Tibial artery (tissue), 4 donors: Measurements from ENCODE around the gene THSD1.

ENCODE experiments used
- DNase-seq, 2 donors: peaks; one replicate each; pipeline ENCODE4 v3.0.0-alpha.2; 2019
- H3K27ac ChIP-seq, 2 donors: fragments of 200-600 bp; sonication (generic) in 1 of 2; 1 replicate in 1 of 2; 2 replicates in 1 of 2; pipeline ENCODE4 v1.5.1; 2018 to 2019; ENCODE audit warnings: mild to moderate bottlenecking in 1 of 2
- H3K27me3 ChIP-seq, 2 donors: fragments of 200-600 bp; sonication (generic) in 1 of 2; one replicate each; pipeline versions ENCODE4 v1.5.1 to v1.6.0; 2016 to 2019
- H3K36me3 ChIP-seq, 3 donors: fragments of 200-600 bp; sonication (generic) in 2 of 3; one replicate each; pipeline ENCODE4 v1.5.1; 2016 to 2019; ENCODE audit warnings: mild to moderate bottlenecking in 2 of 3
- H3K4me1 ChIP-seq, 4 donors: fragments of 200-600 bp; sonication (generic) in 2 of 4; 1 replicate in 3 of 4; 2 replicates in 1 of 4; pipeline ENCODE4 v1.5.1; 2016 to 2019
- H3K4me3 ChIP-seq, 2 donors: fragments of 200-600 bp; sonication (generic) in 1 of 2; 1 replicate in 1 of 2; 2 replicates in 1 of 2; pipeline ENCODE4 v1.5.1; 2018 to 2019; ENCODE audit warnings: mild to moderate bottlenecking in 2 of 2
- H3K9me3 ChIP-seq, 3 donors: fragments of 200-600 bp; sonication (generic) in 1 of 3; one replicate each; pipeline ENCODE4 v1.5.1; 2016 to 2019
- intact Hi-C: fragments of 100-400 bp; cut with DNase I; formaldehyde crosslinking; loops from one replicate; pipeline ENCODE4 v1.15.0; 2023; ENCODE audit warnings: low total_unique reads
- TF ChIP-seq, protein P1 (sequence below), 2 experiments: fragments of 200-600 bp in 1 of 2; fragments of 450-650 bp in 1 of 2; IDR thresholded peaks; one replicate each; pipeline ENCODE4 v1.5.1; 2017 to 2019; ENCODE audit warnings: antibody characterized with exemption in 2 of 2, mild to moderate bottlenecking in 1 of 2, moderate library complexity in 1 of 2

The THSD1 gene

GRCh38 chr13:52361225-52361624 lies 44.7 kb downstream of the THSD1 start:
- Histone ChIP-seq H3K9me3 (no peaks in the 10 kb centered on the region), H3K27me3 (no peaks in the 10 kb centered on the region), H3K36me3 (no peaks in the 10 kb centered on the region), H3K4me3 (no peak overlapping the region), H3K27ac (no peak overlapping the region), H3K4me1 (no peaks in the 10 kb centered on the region)
- intact Hi-C loops, result no loop called here
- no peak for DNase-seq
- TF ChIP-seq, protein P1, sequence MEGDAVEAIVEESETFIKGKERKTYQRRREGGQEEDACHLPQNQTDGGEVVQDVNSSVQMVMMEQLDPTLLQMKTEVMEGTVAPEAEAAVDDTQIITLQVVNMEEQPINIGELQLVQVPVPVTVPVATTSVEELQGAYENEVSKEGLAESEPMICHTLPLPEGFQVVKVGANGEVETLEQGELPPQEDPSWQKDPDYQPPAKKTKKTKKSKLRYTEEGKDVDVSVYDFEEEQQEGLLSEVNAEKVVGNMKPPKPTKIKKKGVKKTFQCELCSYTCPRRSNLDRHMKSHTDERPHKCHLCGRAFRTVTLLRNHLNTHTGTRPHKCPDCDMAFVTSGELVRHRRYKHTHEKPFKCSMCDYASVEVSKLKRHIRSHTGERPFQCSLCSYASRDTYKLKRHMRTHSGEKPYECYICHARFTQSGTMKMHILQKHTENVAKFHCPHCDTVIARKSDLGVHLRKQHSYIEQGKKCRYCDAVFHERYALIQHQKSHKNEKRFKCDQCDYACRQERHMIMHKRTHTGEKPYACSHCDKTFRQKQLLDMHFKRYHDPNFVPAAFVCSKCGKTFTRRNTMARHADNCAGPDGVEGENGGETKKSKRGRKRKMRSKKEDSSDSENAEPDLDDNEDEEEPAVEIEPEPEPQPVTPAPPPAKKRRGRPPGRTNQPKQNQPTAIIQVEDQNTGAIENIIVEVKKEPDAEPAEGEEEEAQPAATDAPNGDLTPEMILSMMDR (IDR thresholded peaks at IDR 0.05), result no peak

- TF ChIP-seq, protein P1 (IDR thresholded peaks at IDR 0.05), result no peak
- Histone ChIP-seq H3K9me3 (no peaks in the 10 kb centered on the region), H3K36me3 (no peaks in the 10 kb centered on the region), H3K27ac (no peak overlapping the region), H3K4me3 (no peak overlapping the region), H3K27me3 (no peaks in the 10 kb centered on the region), H3K4me1 (no peaks in the 10 kb centered on the region)
- intact Hi-C loops, result no loop called here
- no peak for DNase-seq
These were observed 46.4 kb downstream of the THSD1 start for GRCh38 chr13:52359534-52359933.

DNA sequence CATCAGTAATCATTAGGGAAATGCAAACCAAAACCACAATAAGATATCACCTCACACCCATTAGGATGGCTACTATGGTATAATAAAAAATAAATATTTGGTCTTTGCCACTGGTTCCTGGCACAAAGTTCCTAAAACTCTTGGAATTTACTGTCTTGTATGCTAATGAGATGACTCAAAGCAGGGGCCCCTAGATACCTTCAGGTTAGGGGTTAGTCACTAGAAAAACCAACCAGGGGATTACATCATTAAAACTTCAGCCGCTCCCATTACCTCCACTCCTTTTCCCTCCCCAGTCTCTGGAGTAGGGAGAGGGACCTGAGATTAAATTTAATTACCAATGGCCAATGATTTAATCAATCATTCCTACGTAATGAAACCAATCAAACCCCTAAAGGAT lies 49.6 kb downstream of the THSD1 start:
- intact Hi-C loops, result no loop called here
- H3K36me3 ChIP-seq, result no peaks in the 10 kb centered on the region
- TF ChIP-seq, protein P1 (IDR thresholded peaks at IDR 0.05), result no peak

DNA sequence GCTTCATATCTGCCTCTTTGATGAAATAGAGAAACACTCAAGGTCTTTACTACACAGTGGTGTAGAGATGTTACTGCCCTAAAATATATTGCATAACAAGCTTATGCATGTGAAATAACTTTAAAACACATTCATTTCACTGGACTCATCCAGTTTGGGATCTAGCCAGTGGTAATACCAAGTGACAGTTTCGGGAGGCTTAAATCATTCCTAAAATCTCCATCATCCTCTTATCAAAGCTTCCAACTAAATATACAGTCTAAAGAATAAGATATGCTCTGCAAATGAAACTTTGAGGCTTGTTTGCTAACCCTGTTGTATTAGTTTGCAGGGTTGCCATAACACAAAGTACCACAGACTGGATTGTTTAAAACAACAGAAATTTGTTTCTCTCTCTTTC lies 52.8 kb downstream of the THSD1 start:
- Histone ChIP-seq H3K27ac (no peak overlapping the region), H3K36me3 (no peaks in the 10 kb centered on the region), H3K9me3 (no peaks in the 10 kb centered on the region), H3K4me1 (no peaks in the 10 kb centered on the region), H3K27me3 (no peaks in the 10 kb centered on the region), H3K4me3 (no peak overlapping the region)
- no peak for DNase-seq
- intact Hi-C loops, result no loop called here
- TF ChIP-seq, protein P1 (IDR thresholded peaks at IDR 0.05), result no peak

More for the DNA sequence above, 49.6 kb downstream of the THSD1 start:
- Histone ChIP-seq H3K4me1 (no peaks in the 10 kb centered on the region), H3K4me3 (no peak overlapping the region), H3K9me3 (no peaks in the 10 kb centered on the region), H3K27ac (no peak overlapping the region), H3K27me3 (no peaks in the 10 kb centered on the region)
- DNase-seq, result no peak

- intact Hi-C loops, result no loop called here
- DNase-seq, result no peak
These were observed 56.8 kb downstream of the THSD1 start for GRCh38 chr13:52348983-52349780.

More at GRCh38 chr13:52348983-52349780, 56.8 kb downstream of the THSD1 start:
- TF ChIP-seq, protein P1 (IDR thresholded peaks at IDR 0.05), result no peak
- Histone ChIP-seq H3K4me1 (no peaks in the 10 kb centered on the region), H3K27ac (no peak overlapping the region), H3K27me3 (no peaks in the 10 kb centered on the region), H3K36me3 (no peaks in the 10 kb centered on the region), H3K4me3 (no peak overlapping the region), H3K9me3 (no peaks in the 10 kb centered on the region)
